Ishikawa (cell line): ENCODE results near the gene ATP1A2.

Experiments used
- REST ChIP-seq: IDR thresholded peaks from 2 replicates; pipeline ENCODE4 v1.6.1; 2012; ENCODE audit warnings: low read depth, mild to moderate bottlenecking
- TAF1 ChIP-seq: IDR thresholded peaks from 2 replicates; pipeline ENCODE4 v1.6.1; 2012; ENCODE audit warnings: low read depth, mild to moderate bottlenecking

GRCh38 chr1:160105155-160105554, 10.4 kb upstream of the ATP1A2 start:
- TF ChIP-seq REST (no peak), TAF1 (no peak)
